MM.1S (cell line): ENCODE results near the gene BTBD9.

Experiments
- DNase-seq: peaks from one replicate; pipeline ENCODE4 v3.0.0-alpha.2; 2015
- H2AFZ ChIP-seq: fragments of 300-600 bp; sonication (generic); 2 replicates; pipeline ENCODE4 v1.6.0; 2016; ENCODE audit warnings: antibody characterized with exemption, low read length
- H3F3A ChIP-seq: fragments of 300-600 bp; sonication (generic); 2 replicates; pipeline ENCODE4 v1.6.1; 2016; ENCODE audit warnings: mild to moderate bottlenecking, antibody characterized with exemption, low read length, moderate library complexity, mixed read lengths; ENCODE audit not compliant: insufficient read depth
- H3K27ac ChIP-seq: fragments of 300-600 bp; sonication (generic); 2 replicates; pipeline ENCODE4 v1.5.1; 2016; ENCODE audit warnings: mild to moderate bottlenecking, low read length
- H3K27me3 ChIP-seq: fragments of 300-600 bp; sonication (generic); replicated peaks from 2 replicates; pipeline ENCODE4 v1.6.0; 2016; ENCODE audit warnings: low read length; ENCODE audit not compliant: insufficient read depth
- H3K36me3 ChIP-seq: fragments of 300-600 bp; sonication (generic); replicated peaks from 2 replicates; pipeline ENCODE4 v1.6.1; 2016; ENCODE audit warnings: mild to moderate bottlenecking, low read length, mixed read lengths; ENCODE audit not compliant: insufficient read depth
- H3K4me1 ChIP-seq: fragments of 300-600 bp; sonication (generic); 2 replicates; pipeline ENCODE4 v1.6.1; 2016; ENCODE audit warnings: low read length, mixed read lengths
- H3K4me2 ChIP-seq: fragments of 300-600 bp; sonication (generic); 2 replicates; pipeline ENCODE4 v1.6.0; 2016; ENCODE audit warnings: low read depth, low read length
- H3K4me3 ChIP-seq: fragments of 300-600 bp; sonication (generic); 2 replicates; pipeline ENCODE4 v1.5.1; 2016; ENCODE audit warnings: low read length, mixed read lengths
- H3K79me2 ChIP-seq: fragments of 300-600 bp; sonication (generic); 2 replicates; pipeline ENCODE4 v1.6.1; 2016; ENCODE audit warnings: mixed run types, low read length, mixed read lengths
- H3K9ac ChIP-seq: fragments of 300-600 bp; sonication (generic); 2 replicates; pipeline ENCODE4 v1.6.1; 2016; ENCODE audit warnings: low read length, mixed read lengths
- H3K9me2 ChIP-seq: fragments of 300-600 bp; sonication (generic); replicated peaks from 2 replicates; pipeline ENCODE4 v1.6.1; 2016; ENCODE audit warnings: mild to moderate bottlenecking, low read length, mixed read lengths; ENCODE audit not compliant: insufficient read depth
- H3K9me3 ChIP-seq: fragments of 300-600 bp; sonication (generic); replicated peaks from 2 replicates; pipeline ENCODE4 v1.6.1; 2016; ENCODE audit warnings: mild to moderate bottlenecking, low read length, mixed read lengths; ENCODE audit not compliant: insufficient read depth
- H4K20me1 ChIP-seq: fragments of 300-600 bp; sonication (generic); 2 replicates; pipeline ENCODE4 v1.6.1; 2016; ENCODE audit warnings: mild to moderate bottlenecking, low read length, moderate library complexity, mixed read lengths; ENCODE audit not compliant: insufficient read depth
- EZH2 ChIP-seq: fragments of 300-600 bp; sonication (generic); optimal IDR thresholded peaks from 2 replicates; pipeline ENCODE3; 2017; ENCODE audit warnings: low read depth, mild to moderate bottlenecking, antibody characterized with exemption, low read length, mixed read lengths
- EZH2phosphoT487 ChIP-seq: fragments of 300-600 bp; sonication (generic); IDR thresholded peaks from 2 replicates; pipeline ENCODE4 v1.6.1; 2018; ENCODE audit warnings: antibody characterized with exemption, low read length
- TF ChIP-seq, protein P1 (sequence below): fragments of 300-600 bp; sonication (generic); IDR thresholded peaks from 2 replicates; pipeline ENCODE4 v1.5.1; 2016; ENCODE audit warnings: antibody characterized with exemption, low read length, mixed read lengths

The BTBD9 gene

GRCh38 chr6:38407192-38407591 lies 232.5 kb downstream of the BTBD9 start:
- no peaks in the 10 kb centered on the region for H3K36me3 ChIP-seq
- H3F3A ChIP-seq = no peaks in the 10 kb centered on the region
- no peak overlapping the region for H3K4me2 ChIP-seq
- no peaks in the 10 kb centered on the region for H3K79me2 ChIP-seq
- H3K9me3 ChIP-seq = no peaks in the 10 kb centered on the region
- no peak overlapping the region for H3K9ac ChIP-seq
- no peaks in the 10 kb centered on the region for H4K20me1 ChIP-seq
- no peaks in the 10 kb centered on the region for H3K4me1 ChIP-seq
- H2AFZ ChIP-seq = no peak overlapping the region
- H3K27me3 ChIP-seq = no peaks in the 10 kb centered on the region
- no peak overlapping the region for H3K27ac ChIP-seq
- TF ChIP-seq EZH2phosphoT487 (no peak), EZH2 (no peak)
- TF ChIP-seq, protein P1, sequence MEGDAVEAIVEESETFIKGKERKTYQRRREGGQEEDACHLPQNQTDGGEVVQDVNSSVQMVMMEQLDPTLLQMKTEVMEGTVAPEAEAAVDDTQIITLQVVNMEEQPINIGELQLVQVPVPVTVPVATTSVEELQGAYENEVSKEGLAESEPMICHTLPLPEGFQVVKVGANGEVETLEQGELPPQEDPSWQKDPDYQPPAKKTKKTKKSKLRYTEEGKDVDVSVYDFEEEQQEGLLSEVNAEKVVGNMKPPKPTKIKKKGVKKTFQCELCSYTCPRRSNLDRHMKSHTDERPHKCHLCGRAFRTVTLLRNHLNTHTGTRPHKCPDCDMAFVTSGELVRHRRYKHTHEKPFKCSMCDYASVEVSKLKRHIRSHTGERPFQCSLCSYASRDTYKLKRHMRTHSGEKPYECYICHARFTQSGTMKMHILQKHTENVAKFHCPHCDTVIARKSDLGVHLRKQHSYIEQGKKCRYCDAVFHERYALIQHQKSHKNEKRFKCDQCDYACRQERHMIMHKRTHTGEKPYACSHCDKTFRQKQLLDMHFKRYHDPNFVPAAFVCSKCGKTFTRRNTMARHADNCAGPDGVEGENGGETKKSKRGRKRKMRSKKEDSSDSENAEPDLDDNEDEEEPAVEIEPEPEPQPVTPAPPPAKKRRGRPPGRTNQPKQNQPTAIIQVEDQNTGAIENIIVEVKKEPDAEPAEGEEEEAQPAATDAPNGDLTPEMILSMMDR = no peak
- DNase-seq = no peak
- no peaks in the 10 kb centered on the region for H3K9me2 ChIP-seq
- no peak overlapping the region for H3K4me3 ChIP-seq

DNA sequence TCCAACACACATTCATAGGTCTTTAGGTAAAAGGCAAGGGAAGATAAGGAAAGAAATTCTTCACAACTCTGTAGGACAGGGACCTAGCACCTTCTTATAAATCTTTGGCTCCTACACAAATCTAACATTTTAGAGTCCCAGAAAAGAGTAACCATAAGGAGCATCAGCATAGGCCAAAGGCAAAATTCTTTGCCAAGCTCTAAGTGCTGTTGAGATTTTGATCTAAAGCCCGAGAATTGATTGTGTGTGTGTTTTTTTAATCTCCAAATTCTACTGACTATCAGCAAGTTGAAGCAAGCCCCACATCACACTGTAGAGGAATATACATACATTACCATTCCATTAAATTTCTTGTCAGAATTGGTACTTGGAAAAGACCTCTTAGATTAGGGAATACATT lies 233.6 kb downstream of the BTBD9 start:
- Histone ChIP-seq H4K20me1 (no peaks in the 10 kb centered on the region), H3F3A (no peaks in the 10 kb centered on the region), H3K27me3 (no peaks in the 10 kb centered on the region), H3K36me3 (no peaks in the 10 kb centered on the region), H3K9ac (no peak overlapping the region), H2AFZ (no peak overlapping the region), H3K9me3 (no peaks in the 10 kb centered on the region), H3K79me2 (no peaks in the 10 kb centered on the region), H3K9me2 (no peaks in the 10 kb centered on the region), H3K27ac (no peak overlapping the region), H3K4me3 (no peak overlapping the region), H3K4me1 (no peaks in the 10 kb centered on the region), H3K4me2 (no peak overlapping the region)
- DNase-seq = no peak
- TF ChIP-seq, protein P1 = no peak
- no peak for TF ChIP-seq EZH2phosphoT487
- TF ChIP-seq EZH2 = no peak

GRCh38 chr6:38404900-38405556 lies 234.7 kb downstream of the BTBD9 start:
- H3K27me3 ChIP-seq = no peaks in the 10 kb centered on the region
- no peak overlapping the region for H3K9ac ChIP-seq
- H3K9me3 ChIP-seq = no peaks in the 10 kb centered on the region
- no peak overlapping the region for H3K27ac ChIP-seq
- no peak overlapping the region for H3K4me2 ChIP-seq
- no peaks in the 10 kb centered on the region for H3F3A ChIP-seq
- H3K4me3 ChIP-seq = no peak overlapping the region
- no peaks in the 10 kb centered on the region for H4K20me1 ChIP-seq
- H3K36me3 ChIP-seq = no peaks in the 10 kb centered on the region
- TF ChIP-seq EZH2 = no peak
- no peaks in the 10 kb centered on the region for H3K4me1 ChIP-seq
- H2AFZ ChIP-seq = no peak overlapping the region
- no peaks in the 10 kb centered on the region for H3K9me2 ChIP-seq
- DNase-seq = no peak
- H3K79me2 ChIP-seq = no peaks in the 10 kb centered on the region

DNA sequence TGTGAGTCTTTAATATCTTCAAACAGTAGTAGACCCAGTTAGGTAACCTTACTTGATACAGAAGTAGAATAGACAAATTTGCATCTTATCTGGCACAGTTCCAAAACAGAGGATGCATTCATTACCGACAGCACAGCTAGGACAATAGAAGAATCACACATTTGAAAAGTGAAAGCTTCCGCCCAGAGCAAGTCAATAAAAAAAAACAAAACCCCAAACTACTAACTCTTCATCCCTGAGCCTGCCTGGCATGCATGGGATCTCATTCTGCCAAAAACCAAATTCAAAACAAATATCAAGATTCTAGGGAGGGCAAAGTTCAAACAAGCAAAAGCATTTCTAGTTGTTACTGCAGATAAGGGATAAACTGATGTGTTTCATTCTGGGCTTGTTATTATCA lies 235.4 kb downstream of the BTBD9 start:
- no peak for DNase-seq
- TF ChIP-seq EZH2 = no peak
- no peak for TF ChIP-seq EZH2phosphoT487
- TF ChIP-seq, protein P1 = no peak
- Histone ChIP-seq H3K9ac (no peak overlapping the region), H3K4me2 (no peak overlapping the region), H3K27me3 (no peaks in the 10 kb centered on the region), H3K9me3 (no peaks in the 10 kb centered on the region), H3K4me3 (no peak overlapping the region), H3K79me2 (no peaks in the 10 kb centered on the region), H2AFZ (no peak overlapping the region), H3K27ac (no peak overlapping the region), H3K36me3 (no peaks in the 10 kb centered on the region), H3F3A (no peaks in the 10 kb centered on the region), H3K9me2 (no peaks in the 10 kb centered on the region), H3K4me1 (no peaks in the 10 kb centered on the region), H4K20me1 (no peaks in the 10 kb centered on the region)
